NCI-H2107 treated with DMSO at 0.1 percent for 48 hours (cell line): ENCODE results near the gene STPG1.

Experiments used
- DNase-seq: peaks from one replicate; lab custom pipeline; 2025; ENCODE audit not compliant: unreplicated experiment; lab: John Stamatoyannopoulos, UW

Gene STPG1

DNA sequence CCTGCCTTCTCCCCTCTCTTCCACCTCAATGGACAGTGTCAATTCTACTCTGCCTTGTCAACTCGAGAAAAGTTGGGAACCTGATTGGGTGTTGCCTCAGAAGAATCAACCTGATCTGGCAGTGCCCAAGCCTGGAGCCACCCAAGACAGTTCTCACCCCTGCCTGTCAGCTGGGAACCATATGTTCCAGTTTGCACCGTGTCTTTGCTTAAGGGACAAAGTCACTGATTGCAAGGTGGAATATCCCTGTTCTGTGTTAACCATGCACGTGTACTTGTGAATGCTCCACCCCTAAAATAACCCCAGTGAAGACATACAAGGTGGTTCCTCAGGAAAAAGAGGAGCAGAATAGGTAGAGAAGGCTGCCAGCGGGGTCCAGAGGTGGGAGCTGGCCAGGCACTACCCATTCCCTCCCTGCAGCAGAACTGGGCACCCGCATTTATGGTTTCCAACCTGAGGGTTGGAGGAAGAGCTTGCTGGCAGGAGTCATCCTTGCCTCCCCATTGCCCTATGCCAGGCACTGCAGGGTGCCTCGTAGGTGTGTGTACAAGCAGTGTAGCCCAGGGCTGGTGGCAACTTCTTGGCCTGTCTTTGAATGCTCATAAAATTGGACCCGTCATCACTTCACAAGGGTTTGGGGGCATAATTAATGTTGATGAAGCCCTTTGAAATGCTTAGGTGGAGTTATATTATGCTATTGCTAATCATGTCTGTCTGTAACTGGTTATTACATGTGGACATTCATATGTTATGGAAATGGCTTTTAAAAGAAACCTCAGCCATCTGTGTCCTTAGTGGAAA lies 13.4 kb upstream of the STPG1 start:
- DNase-seq, result no peak

DNA sequence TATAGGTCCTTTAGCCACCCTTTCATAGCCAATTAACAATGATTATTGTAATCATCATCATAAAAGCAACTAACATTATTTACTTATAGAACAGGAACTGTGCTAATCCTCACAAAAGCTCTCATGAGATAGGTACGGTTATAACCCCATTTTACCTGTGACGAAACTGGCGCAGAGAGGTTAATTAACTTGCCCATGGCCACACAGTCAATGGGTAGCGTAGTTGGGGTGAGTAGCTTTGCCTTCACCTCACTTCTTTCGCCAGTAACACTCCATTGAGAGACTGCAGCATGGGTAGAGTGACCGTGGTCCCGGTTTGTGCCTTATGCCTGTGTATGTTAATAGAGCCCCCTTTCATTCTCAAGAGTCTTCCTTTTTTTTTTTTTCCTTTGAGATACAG lies 12.3 kb upstream of the STPG1 start:
- DNase-seq, result no peak

- DNase-seq, result no peak
Observed at GRCh38 chr1:24425441-24425840, 11.9 kb upstream of the STPG1 start.

DNA sequence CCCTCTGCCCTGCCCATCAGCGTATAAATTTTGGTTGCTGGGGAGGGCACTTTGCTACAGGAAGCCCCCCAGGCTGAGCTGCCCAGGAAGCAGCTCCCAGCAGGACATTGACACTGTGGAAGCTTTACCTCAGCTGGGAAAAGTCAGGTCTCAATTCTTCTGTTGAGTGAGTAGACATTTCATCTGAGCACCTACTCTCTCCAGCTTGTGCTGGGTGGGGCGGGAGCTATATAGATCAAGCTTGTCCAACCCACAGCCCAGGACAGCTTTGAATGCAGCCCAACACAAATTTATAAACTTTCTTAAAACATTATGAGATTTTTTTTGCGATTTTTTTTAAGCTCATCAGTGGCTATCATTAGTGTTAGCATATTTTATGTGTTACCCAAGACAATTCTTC lies 11.4 kb upstream of the STPG1 start:
- no peak for DNase-seq

DNA sequence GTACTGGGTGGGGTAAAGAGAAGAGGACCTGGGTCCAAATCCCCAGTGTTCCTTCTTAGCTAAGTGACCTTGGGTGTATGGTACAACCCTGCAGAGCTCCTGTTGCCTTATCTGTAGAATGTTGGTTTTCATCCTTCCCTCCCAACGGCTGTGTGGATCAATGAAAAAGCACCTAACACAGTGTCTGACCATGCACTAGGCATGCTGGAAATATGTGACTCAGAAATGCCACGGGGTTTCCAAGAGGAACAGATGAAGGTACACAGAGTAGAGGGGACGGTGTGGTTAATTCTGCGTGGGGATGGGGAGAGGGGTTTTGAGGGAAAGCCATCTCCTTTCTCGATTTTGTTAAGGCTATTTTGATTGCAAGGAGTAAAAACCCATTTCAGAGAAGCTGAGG lies 10.6 kb upstream of the STPG1 start:
- no peak for DNase-seq

DNA sequence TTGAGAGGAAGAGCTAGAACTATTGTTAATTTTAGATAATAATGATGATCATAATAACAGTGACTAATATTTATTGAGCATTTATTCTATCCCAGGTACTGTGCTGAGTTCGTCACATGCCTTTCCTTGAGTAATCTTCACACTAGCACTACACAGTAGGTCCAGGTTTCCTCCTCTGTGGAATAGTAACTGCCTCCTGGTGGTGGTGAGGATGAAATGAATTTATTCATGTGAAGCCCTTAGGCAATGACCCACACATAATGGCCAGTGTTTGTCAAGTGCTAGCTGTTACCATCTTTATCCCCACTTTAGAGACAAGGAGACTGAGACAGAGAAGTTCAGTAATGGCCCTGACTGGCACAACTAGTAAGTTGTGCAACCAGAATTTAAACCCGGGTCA lies 7.9 kb upstream of the STPG1 start:
- no peak for DNase-seq

- DNase-seq, result no peak
Observed at GRCh38 chr1:24420547-24420946, 7.0 kb upstream of the STPG1 start.

DNA sequence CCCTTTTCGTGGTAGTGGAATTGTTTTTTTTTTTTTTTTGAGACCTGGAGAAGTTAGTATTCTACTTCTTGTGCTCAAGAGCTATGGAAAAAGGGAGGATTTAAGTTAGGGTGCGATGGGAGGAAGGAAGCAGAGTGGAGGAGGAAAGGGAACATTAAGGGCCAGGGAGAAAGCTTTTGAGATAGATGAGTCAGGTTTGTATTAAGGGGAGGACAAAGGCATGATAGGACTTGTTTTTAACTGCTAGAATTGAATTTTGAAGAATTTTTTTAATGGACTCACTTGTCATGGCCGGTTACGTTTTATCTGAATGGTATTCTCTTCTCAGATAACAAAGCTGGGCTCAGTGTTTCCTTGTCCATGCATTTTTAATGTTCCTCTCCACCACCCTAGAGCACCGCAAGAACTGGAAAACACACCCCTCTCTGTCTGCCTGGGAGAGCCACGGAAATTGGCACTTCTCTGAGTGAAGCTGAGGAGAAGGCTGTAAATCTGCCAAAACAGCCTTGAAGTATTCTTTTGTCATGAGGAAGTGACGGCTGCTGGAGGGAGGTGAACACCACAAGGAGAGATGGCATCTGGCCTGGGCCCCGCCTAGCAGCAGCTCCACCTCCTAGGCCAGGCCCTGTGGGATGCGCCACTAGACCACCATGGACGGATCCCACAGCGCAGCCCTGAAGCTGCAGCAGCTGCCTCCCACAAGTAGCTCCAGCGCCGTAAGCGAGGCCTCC lies 5.5 kb upstream of the STPG1 start:
- peak; percentile 80 for DNase-seq

- no peak for DNase-seq
Observed at GRCh38 chr1:24417681-24418080, 4.1 kb upstream of the STPG1 start.

DNA sequence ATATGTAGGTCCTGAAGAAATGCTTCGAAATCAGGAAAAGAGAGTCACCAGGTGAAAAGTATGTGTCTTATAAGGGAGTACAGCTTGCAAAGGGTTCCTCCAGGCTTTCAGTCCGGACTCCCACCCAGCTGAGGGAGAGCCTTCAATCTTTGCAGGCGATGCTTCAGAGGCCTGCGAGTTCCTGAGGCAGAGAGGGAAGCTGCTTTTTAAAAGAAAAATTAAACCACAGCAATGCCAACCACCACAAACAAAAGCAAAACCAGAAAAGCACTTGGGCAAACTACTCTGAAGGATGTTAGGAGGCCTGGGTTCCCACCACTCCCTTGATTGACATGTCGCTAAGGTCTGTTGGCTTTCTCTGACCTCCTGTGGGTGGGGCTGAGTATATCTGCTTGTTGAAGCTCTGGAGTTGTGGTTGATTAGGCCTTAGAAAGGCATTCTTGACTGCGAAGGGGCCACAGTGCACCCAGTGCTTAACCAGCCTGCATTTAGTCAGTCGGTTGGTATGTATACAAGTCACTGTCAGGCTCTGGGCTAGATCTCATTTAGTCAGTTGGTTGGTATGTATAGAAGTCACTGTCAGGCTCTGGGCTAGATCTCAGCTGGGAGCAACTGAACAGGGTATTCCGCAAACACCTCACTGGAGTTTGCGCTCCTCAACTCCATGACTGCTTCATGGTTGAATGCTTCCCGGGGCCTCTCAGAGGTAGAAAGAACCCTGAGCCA lies 3.2 kb upstream of the STPG1 start:
- peak; percentile 67 for DNase-seq

- DNase-seq, result peak; percentile 54
Observed at GRCh38 chr1:24415910-24416665, 2.5 kb upstream of the STPG1 start.

DNA sequence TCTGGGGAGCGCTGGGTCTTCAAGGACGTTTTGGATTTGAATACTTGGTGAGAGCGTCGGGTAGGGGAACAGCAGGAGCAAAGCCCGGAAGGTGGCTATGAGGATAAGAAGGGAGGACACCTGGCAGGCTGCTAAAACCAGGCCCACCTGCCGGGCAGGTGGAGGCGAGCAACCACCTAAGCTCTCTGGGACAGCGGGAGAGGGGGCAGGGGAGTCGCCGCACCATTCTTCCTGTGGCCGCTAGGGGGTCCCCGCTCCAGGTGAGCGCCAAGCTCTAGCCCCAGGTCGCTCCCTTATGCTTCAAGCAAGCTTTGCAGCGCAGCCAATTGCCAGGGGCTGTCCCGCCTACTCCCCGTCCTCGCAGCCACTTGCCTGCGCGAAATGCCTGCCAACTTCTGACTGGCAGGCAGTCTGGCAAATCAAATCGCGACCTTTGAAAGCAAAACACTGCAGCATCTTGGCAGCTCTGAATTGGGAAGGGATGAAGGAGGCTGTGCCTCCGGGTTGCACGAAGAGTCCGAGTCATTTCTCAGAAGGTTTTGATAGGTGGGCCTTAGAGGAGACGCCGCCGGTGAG lies 1.8 kb upstream of the STPG1 start, which contains the start of gene NIPAL3:
Gene NIPAL3 (plus strand): TSS at position 469 of the 576 bp plus-strand sequence. CDS start 3,746 bp downstream, outside the sequence.
- DNase-seq, result peak; percentile 100

GRCh38 chr1:24414775-24415333 lies 1.3 kb upstream of the STPG1 start:
- DNase-seq, result no peak

DNA sequence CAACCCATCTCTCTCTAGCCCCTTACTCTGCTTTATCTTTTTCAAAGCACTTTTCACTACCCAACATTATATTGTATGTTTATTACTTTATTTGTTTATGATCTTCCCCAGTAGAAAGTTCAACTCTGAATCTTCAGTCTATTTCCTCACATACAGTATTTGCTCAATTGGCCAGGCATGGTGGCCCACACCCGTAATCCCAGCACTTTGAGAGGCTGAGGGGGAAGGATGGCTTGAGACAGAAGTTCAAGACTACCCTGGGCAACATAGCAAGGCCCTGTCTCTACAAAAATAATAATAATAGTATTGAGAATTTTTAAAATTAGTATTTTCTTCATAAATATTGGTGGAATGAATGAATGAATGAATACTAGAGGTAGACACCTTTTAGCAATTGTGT lies 1.2 kb downstream of the STPG1 start:
- DNase-seq, result no peak

DNA sequence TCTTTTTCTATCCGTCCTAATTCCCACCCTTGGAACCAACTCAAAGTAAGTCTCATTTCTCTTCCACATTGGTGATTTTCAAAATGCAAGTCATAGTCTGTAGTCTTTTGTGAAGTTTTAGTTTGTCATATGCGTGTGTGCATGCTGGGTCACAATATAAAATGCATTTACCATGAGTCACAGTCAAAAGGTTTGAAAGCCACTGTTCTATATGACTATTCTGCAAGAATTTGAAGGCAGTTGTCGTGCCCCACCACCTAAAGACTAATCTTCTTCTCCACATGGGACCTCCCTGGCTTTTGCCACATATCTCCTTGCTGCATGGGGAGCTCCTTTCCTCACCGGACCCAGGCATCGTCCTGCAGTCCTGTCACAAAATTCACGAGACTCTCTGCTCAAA lies 1.6 kb downstream of the STPG1 start:
- no peak for DNase-seq

DNA sequence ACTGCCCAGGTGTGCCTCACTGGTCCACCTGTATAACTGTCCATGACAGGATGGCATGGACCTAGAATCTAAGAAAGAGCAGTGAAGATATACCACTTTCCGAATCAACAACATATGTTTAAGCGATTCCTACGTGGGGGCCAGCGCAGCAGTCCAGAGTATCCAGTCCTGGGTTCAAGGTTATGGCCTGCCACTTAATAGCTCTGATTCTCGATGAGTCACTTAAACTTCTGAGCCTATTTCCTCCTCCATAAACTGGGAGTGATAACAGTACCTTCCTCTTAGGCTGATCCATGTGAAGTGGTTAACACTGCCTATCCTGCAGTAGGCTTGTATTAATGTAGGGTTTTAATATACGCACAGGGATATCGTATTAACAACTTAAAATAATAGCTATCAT lies 2.8 kb downstream of the STPG1 start:
- no peak for DNase-seq

DNA sequence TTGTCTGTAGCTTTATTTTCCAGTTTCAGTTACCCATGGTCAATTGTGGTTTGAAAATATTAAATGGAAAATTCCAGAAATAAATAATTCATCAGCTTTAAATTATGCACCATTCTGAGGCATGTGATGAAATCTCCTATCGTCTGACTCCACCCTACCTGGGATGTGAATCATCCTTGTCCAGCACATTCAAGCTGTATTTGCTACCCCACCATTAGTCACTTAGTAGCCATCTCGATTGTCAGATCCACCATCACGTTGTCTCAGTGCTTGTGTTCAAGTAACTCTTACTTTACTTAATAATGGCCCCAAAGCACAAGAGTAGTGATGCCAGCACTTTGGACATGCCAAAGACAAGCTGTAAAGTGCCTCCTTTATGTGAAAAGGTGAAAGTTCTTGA lies 4.0 kb downstream of the STPG1 start:
- DNase-seq, result no peak

GRCh38 chr1:24406788-24407187 lies 6.8 kb downstream of the STPG1 start:
- DNase-seq, result no peak

DNA sequence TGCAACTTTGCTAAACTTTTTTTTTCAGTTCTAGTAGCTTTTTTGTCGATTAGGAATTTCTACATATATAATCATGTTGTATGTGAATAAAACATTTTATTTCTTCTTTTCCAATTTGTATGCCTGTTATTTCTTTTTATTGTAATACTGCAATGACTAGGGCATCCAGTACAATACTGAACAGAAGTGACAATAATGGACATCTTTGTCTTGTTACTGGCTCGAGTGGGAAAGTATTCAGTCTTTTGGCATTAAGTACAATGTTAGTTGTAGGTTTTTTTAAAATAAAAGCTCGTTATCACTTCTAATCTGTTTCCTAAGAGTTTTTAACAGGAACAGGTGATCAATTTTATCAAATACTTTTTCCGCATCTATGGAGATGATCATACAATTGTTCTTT lies 9.8 kb downstream of the STPG1 start:
- no peak for DNase-seq

DNA sequence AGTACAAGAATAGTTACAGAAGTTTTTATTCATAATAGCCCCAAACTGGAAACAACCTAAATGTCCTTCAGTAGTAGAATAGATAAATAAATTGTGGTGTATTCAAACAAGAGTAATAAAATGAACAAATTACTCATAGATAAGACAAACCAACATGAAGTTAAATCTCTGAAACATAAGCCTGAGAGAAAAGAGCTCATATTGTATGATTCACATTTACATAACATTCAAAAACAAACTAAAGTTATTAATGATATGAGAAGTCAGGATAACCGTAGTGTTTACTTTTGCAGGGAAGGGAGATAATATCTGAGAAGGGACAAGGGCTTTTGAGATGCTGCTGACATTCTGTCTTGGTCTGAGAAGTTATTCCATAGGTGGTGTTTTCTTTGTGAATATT lies 13.5 kb downstream of the STPG1 start:
- no peak for DNase-seq
